Lower leg skin (tissue), 3 donors: Measurements from ENCODE around the gene NHLH1.
"Not testable (repeated sequence)": the region's sequence is repeated elsewhere in the genome, so short reads cannot be mapped to it uniquely, and the experiment has no call there.

ENCODE experiments used
- POLR2A ChIP-seq, 2 donors: fragments of 450-650 bp; IDR thresholded peaks; one replicate each; pipeline ENCODE4 v1.6.1; 2016 to 2017; ENCODE audit warnings: antibody characterized with exemption in 2 of 2, mild to moderate bottlenecking in 1 of 2, moderate library complexity in 1 of 2
- TF ChIP-seq, protein P1 (sequence below), 3 donors: fragments of 450-650 bp; IDR thresholded peaks; one replicate each; pipeline ENCODE4 v1.5.1; 2016; ENCODE audit warnings: antibody characterized with exemption in 3 of 3, mild to moderate bottlenecking in 3 of 3, moderate library complexity in 2 of 3

DNA sequence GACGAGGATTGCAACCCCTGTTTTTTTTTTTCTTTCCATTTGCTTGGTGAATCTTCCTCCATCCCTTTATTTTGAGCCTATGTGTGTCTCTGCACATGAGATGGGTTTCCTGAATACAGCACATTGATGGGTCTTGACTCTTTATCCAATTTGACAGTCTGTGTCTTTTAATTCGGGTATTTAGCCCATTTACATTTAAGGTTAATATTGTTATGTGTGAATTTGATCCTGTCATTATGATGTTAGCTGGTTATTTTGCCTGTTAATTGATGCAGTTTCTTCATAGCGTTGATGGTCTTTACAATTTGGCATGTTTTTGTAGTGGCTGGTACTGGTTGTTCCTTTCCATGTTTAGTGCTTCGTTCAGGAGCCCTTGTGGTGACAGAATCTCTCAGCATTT, 21.5 kb downstream of the NHLH1 start:
- TF ChIP-seq, protein P1, sequence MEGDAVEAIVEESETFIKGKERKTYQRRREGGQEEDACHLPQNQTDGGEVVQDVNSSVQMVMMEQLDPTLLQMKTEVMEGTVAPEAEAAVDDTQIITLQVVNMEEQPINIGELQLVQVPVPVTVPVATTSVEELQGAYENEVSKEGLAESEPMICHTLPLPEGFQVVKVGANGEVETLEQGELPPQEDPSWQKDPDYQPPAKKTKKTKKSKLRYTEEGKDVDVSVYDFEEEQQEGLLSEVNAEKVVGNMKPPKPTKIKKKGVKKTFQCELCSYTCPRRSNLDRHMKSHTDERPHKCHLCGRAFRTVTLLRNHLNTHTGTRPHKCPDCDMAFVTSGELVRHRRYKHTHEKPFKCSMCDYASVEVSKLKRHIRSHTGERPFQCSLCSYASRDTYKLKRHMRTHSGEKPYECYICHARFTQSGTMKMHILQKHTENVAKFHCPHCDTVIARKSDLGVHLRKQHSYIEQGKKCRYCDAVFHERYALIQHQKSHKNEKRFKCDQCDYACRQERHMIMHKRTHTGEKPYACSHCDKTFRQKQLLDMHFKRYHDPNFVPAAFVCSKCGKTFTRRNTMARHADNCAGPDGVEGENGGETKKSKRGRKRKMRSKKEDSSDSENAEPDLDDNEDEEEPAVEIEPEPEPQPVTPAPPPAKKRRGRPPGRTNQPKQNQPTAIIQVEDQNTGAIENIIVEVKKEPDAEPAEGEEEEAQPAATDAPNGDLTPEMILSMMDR (IDR thresholded peaks at IDR 0.05): not testable (repeated sequence)
- TF ChIP-seq POLR2A (IDR thresholded peaks at IDR 0.05): not testable (repeated sequence)
